ENCODE results near the gene NPS.

DNA sequence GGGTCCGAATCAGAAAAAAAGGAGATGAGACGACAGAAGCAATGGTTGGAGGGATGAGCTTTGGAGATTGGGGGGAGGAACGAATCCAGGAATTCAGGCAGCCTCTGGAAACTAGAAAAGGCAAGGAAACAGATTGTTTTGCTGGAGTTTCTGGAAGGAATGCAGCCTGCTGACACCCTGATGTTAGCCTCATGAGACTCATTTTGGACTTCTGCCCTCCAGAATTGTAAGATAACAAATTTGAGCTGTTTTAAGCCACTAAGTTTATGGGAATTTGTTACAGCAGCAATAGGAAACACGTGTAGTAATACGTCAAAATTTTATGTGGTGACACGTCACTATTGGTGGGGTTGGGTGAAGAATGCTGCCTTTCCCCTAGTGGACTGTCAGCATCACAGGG is 25.6 kb upstream of the NPS start:
- TF ChIP-seq MYC (IDR thresholded peaks at IDR 0.05; ENCODE audit: low read depth, low read length) (no peak), POLR2A (IDR thresholded peaks at IDR 0.05; ENCODE audit: extremely low read depth, insufficient read length) (no peak)
- TF ChIP-seq, protein P1, sequence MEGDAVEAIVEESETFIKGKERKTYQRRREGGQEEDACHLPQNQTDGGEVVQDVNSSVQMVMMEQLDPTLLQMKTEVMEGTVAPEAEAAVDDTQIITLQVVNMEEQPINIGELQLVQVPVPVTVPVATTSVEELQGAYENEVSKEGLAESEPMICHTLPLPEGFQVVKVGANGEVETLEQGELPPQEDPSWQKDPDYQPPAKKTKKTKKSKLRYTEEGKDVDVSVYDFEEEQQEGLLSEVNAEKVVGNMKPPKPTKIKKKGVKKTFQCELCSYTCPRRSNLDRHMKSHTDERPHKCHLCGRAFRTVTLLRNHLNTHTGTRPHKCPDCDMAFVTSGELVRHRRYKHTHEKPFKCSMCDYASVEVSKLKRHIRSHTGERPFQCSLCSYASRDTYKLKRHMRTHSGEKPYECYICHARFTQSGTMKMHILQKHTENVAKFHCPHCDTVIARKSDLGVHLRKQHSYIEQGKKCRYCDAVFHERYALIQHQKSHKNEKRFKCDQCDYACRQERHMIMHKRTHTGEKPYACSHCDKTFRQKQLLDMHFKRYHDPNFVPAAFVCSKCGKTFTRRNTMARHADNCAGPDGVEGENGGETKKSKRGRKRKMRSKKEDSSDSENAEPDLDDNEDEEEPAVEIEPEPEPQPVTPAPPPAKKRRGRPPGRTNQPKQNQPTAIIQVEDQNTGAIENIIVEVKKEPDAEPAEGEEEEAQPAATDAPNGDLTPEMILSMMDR (IDR thresholded peaks at IDR 0.05; ENCODE audit: low read depth, low read length), result no peak
- TF ChIP-seq, protein P2, sequence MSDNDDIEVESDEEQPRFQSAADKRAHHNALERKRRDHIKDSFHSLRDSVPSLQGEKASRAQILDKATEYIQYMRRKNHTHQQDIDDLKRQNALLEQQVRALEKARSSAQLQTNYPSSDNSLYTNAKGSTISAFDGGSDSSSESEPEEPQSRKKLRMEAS (IDR thresholded peaks at IDR 0.05; ENCODE audit: low read depth, low read length), result no peak
